DOHH2 (cell line): ENCODE results near the gene TMEM203.

ENCODE experiments used
- H3F3A ChIP-seq: fragments of 200-600 bp; sonication (generic), shearing (Covaris generic); 2 replicates; pipeline ENCODE4 v1.6.0; 2016; ENCODE audit warnings: antibody characterized with exemption, mild to moderate bottlenecking; ENCODE audit not compliant: control insufficient read depth, insufficient read depth
- H3K27ac ChIP-seq: fragments of 200-600 bp; sonication (generic); 2 replicates; pipeline ENCODE4 v1.5.1; 2014; ENCODE audit warnings: low read depth, mild to moderate bottlenecking, low read length, moderate library complexity
- H3K27me3 ChIP-seq: fragments of 200-600 bp; sonication (generic); 2 replicates; pipeline ENCODE4 v1.6.1; 2014; ENCODE audit warnings: mild to moderate bottlenecking, low read length, mixed read lengths; ENCODE audit not compliant: control insufficient read depth
- H3K36me3 ChIP-seq: fragments of 200-600 bp; sonication (generic); 2 replicates; pipeline ENCODE4 v1.6.1; 2014; ENCODE audit warnings: mild to moderate bottlenecking, low read length, moderate library complexity, mixed read lengths; ENCODE audit not compliant: control insufficient read depth
- H3K4me1 ChIP-seq: fragments of 200-600 bp; sonication (generic); 2 replicates; pipeline ENCODE4 v1.6.1; 2014; ENCODE audit warnings: mild to moderate bottlenecking, low read length, mixed read lengths; ENCODE audit not compliant: control insufficient read depth
- H3K4me2 ChIP-seq: fragments of 200-600 bp; sonication (generic); 2 replicates; pipeline ENCODE4 v1.6.0; 2014; ENCODE audit warnings: mild to moderate bottlenecking, low read length, moderate library complexity
- H3K4me3 ChIP-seq: fragments of 200-600 bp; sonication (generic); 2 replicates; pipeline ENCODE4 v1.5.1; 2014; ENCODE audit warnings: mild to moderate bottlenecking, low read length, mixed read lengths
- H3K79me2 ChIP-seq: fragments of 200-600 bp; sonication (generic); 2 replicates; pipeline ENCODE4 v1.6.1; 2014; ENCODE audit warnings: mild to moderate bottlenecking, low read length, mixed read lengths; ENCODE audit not compliant: control insufficient read depth
- H3K9me2 ChIP-seq: fragments of 200-600 bp; sonication (generic); replicated peaks from 2 replicates; pipeline ENCODE4 v1.6.1; 2014; ENCODE audit warnings: mild to moderate bottlenecking, low read length, mixed read lengths; ENCODE audit not compliant: control insufficient read depth
- H3K9me3 ChIP-seq: fragments of 200-600 bp; sonication (generic); 2 replicates; pipeline ENCODE4 v1.6.1; 2014; ENCODE audit warnings: antibody characterized with exemption, low read length, mixed read lengths; ENCODE audit not compliant: control insufficient read depth, insufficient read depth
- H4K20me1 ChIP-seq: fragments of 200-600 bp; sonication (generic); 2 replicates; pipeline ENCODE4 v1.6.0; 2014; ENCODE audit warnings: low read depth, mild to moderate bottlenecking, antibody characterized with exemption, low read length, moderate library complexity; ENCODE audit not compliant: control insufficient read depth, insufficient read depth
- CTCF ChIP-seq: fragments of 200-600 bp; sonication (generic); IDR thresholded peaks from one replicate; pipeline ENCODE4 v1.5.1; 2014; ENCODE audit warnings: antibody characterized with exemption, mild to moderate bottlenecking, low read depth, low read length; ENCODE audit not compliant: poor library complexity, severe bottlenecking
- EZH2phosphoT487 ChIP-seq: fragments of 200-600 bp; sonication (generic); IDR thresholded peaks from 2 replicates; pipeline ENCODE4 v1.6.1; 2017; ENCODE audit warnings: borderline replicate concordance, mild to moderate bottlenecking, antibody characterized with exemption, low read length, moderate library complexity, mixed read lengths

The TMEM203 gene

GRCh38 chr9:137232510-137232909, 27.1 kb upstream of the TMEM203 start:
- H3K4me2 ChIP-seq = no peak overlapping the region
- no peaks in the 10 kb centered on the region for H3F3A ChIP-seq
- no peaks in the 10 kb centered on the region for H3K36me3 ChIP-seq
- peaks cover 7% of the 10 kb centered on the region for H3K79me2 ChIP-seq
- peaks cover 13% of the 10 kb centered on the region for H3K27me3 ChIP-seq
- H3K9me2 ChIP-seq = no peaks in the 10 kb centered on the region
- H3K27ac ChIP-seq = no peak overlapping the region
- TF ChIP-seq EZH2phosphoT487 (no peak), CTCF (no peak)
- H3K4me1 ChIP-seq = peaks cover 37% of the 10 kb centered on the region
- H3K9me3 ChIP-seq = no peaks in the 10 kb centered on the region
- H3K4me3 ChIP-seq = no peak overlapping the region
- no peaks in the 10 kb centered on the region for H4K20me1 ChIP-seq

- Histone ChIP-seq H3K27me3 (peaks cover 13% of the 10 kb centered on the region), H3K4me2 (no peak overlapping the region), H3K4me3 (no peak overlapping the region), H3K36me3 (no peaks in the 10 kb centered on the region), H3K27ac (no peak overlapping the region), H3K4me1 (peaks cover 37% of the 10 kb centered on the region), H3K79me2 (peaks cover 3% of the 10 kb centered on the region), H3K9me3 (no peaks in the 10 kb centered on the region), H3F3A (no peaks in the 10 kb centered on the region), H4K20me1 (no peaks in the 10 kb centered on the region), H3K9me2 (no peaks in the 10 kb centered on the region)
- no peak for TF ChIP-seq CTCF
- TF ChIP-seq EZH2phosphoT487 = no peak
Measured at GRCh38 chr9:137232101-137232500, 26.7 kb upstream of the TMEM203 start.

- TF ChIP-seq CTCF (no peak), EZH2phosphoT487 (no peak)
- Histone ChIP-seq H3K4me1 (peaks cover 33% of the 10 kb centered on the region), H3K27ac (no peak overlapping the region), H4K20me1 (no peaks in the 10 kb centered on the region), H3K9me2 (no peaks in the 10 kb centered on the region), H3K4me3 (no peak overlapping the region), H3K27me3 (peaks cover 13% of the 10 kb centered on the region), H3K4me2 (no peak overlapping the region), H3K79me2 (no peaks in the 10 kb centered on the region), H3K9me3 (no peaks in the 10 kb centered on the region), H3F3A (no peaks in the 10 kb centered on the region), H3K36me3 (no peaks in the 10 kb centered on the region)
Measured at GRCh38 chr9:137231372-137232039, 26.1 kb upstream of the TMEM203 start.
